Endothelial cell of umbilical vein (primary cell): ENCODE data around the gene PHF24.
"Not testable (repeated sequence)": the region's sequence is repeated elsewhere in the genome, so short reads cannot be mapped to it uniquely, and the experiment has no call there.

ENCODE experiments used
- POLR2AphosphoS5 ChIP-seq: IDR thresholded peaks from 2 replicates; pipeline ENCODE4 v1.6.1; 2012; ENCODE audit warnings: low read depth, mild to moderate bottlenecking, control low read depth, low read length, moderate library complexity; ENCODE audit not compliant: insufficient read depth
- TF ChIP-seq, protein P1 (sequence below), 2 donors: IDR thresholded peaks; 1 replicate in 1 of 2; 2 replicates in 1 of 2; pipeline ENCODE4 v1.5.1; 2011; ENCODE audit warnings: low read length in 2 of 2, mild to moderate bottlenecking in 2 of 2, moderate library complexity in 2 of 2, control low read depth in 1 of 2, inconsistent platforms in 1 of 2, low read depth in 1 of 2; ENCODE audit not compliant: insufficient read depth in 1 of 2; ENCODE audit errors: extremely low read depth in 1 of 2

DNA sequence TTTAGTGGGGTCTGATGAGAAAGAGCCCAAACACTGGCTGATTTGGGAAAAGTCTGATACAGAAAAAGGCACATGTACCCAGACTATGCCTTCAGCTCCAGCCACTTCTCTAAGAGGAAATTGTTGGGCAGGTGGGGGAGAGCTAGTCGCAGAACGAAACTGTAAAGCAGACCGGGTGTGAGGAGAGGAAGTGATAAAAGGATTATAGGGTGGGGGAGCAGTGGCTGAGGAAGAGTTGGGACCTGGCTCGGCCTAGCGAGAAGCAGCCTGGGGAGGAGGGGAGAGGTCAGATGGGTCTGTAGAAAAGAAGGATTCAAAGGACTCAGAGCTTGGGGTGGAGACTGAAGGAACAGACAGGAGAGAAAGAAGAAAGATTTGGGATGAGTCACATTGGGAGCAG, 65.4 kb downstream of the PHF24 start:
- TF ChIP-seq, protein P1, sequence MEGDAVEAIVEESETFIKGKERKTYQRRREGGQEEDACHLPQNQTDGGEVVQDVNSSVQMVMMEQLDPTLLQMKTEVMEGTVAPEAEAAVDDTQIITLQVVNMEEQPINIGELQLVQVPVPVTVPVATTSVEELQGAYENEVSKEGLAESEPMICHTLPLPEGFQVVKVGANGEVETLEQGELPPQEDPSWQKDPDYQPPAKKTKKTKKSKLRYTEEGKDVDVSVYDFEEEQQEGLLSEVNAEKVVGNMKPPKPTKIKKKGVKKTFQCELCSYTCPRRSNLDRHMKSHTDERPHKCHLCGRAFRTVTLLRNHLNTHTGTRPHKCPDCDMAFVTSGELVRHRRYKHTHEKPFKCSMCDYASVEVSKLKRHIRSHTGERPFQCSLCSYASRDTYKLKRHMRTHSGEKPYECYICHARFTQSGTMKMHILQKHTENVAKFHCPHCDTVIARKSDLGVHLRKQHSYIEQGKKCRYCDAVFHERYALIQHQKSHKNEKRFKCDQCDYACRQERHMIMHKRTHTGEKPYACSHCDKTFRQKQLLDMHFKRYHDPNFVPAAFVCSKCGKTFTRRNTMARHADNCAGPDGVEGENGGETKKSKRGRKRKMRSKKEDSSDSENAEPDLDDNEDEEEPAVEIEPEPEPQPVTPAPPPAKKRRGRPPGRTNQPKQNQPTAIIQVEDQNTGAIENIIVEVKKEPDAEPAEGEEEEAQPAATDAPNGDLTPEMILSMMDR (IDR thresholded peaks at IDR 0.05; ENCODE audit: extremely low read depth in 1 of 2, insufficient read depth in 1 of 2, low read depth in 1 of 2, low read length in 2 of 2): not testable (repeated sequence)
- TF ChIP-seq POLR2AphosphoS5: not testable (repeated sequence)
